Memory B cell (primary cell): ENCODE measurements around the gene NBEAL2.

ENCODE experiments used
- ATAC-seq: fragments of 150-1000 bp; cut with Tn5 transposase; 2 replicates; pipeline ENCODE4 v1.10.0; 2021; ENCODE audit warnings: low read depth, mild to moderate bottlenecking, moderate library complexity
- DNase-seq, 2 donors: peaks; one replicate each; pipeline ENCODE4 v3.0.0; 2022; ENCODE audit warnings: low spot score in 2 of 2
- H3K27ac Mint-ChIP-seq: one replicate; pipeline ENCODE4 v1.8.0; 2022; ENCODE audit warnings: mild to moderate bottlenecking, moderate library complexity, mixed read lengths
- H3K27me3 Mint-ChIP-seq: one replicate; pipeline ENCODE4 v1.8.0; 2022; ENCODE audit warnings: mixed read lengths
- H3K36me3 Mint-ChIP-seq: one replicate; pipeline ENCODE4 v1.8.0; 2022; ENCODE audit warnings: mild to moderate bottlenecking, mixed read lengths
- H3K4me1 Mint-ChIP-seq: one replicate; pipeline ENCODE4 v1.8.0; 2022; ENCODE audit warnings: mixed read lengths
- H3K4me3 Mint-ChIP-seq: one replicate; pipeline ENCODE4 v1.8.0; 2022; ENCODE audit warnings: mild to moderate bottlenecking, moderate library complexity, mixed read lengths
- H3K9me3 Mint-ChIP-seq: one replicate; pipeline ENCODE4 v1.8.0; 2022; ENCODE audit warnings: mixed read lengths

The NBEAL2 gene

DNA sequence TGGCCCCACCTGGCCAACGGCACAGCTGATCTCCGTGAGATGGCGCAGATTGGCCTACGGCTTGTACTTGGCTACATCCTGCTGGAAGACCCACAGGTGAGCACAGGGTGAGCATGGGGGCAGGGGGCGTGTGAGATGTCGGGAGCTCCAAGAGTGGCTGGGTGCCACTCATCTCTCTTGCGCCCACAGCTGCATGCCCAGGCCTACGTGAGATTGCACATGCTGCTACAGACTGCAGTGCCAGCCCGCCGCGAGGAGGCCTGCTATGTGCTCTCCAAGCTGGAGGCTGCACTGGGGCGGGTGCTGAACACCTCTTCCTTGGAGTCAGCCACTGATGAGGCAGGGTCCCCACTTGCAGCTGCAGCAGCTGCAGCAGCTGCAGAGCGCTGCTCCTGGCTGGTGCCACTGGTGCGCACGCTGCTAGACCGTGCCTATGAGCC lies 22.3 kb downstream of the NBEAL2 start:
- H3K27ac Mint-ChIP-seq = no peak overlapping the region
- peaks cover 12% of the 10 kb centered on the region for H3K36me3 Mint-ChIP-seq
- H3K4me1 Mint-ChIP-seq = peaks cover 13% of the 10 kb centered on the region
- no peak for DNase-seq
- no peak for ATAC-seq
- H3K4me3 Mint-ChIP-seq = no peak overlapping the region
- no peaks in the 10 kb centered on the region for H3K9me3 Mint-ChIP-seq
- H3K27me3 Mint-ChIP-seq = no peaks in the 10 kb centered on the region

DNA sequence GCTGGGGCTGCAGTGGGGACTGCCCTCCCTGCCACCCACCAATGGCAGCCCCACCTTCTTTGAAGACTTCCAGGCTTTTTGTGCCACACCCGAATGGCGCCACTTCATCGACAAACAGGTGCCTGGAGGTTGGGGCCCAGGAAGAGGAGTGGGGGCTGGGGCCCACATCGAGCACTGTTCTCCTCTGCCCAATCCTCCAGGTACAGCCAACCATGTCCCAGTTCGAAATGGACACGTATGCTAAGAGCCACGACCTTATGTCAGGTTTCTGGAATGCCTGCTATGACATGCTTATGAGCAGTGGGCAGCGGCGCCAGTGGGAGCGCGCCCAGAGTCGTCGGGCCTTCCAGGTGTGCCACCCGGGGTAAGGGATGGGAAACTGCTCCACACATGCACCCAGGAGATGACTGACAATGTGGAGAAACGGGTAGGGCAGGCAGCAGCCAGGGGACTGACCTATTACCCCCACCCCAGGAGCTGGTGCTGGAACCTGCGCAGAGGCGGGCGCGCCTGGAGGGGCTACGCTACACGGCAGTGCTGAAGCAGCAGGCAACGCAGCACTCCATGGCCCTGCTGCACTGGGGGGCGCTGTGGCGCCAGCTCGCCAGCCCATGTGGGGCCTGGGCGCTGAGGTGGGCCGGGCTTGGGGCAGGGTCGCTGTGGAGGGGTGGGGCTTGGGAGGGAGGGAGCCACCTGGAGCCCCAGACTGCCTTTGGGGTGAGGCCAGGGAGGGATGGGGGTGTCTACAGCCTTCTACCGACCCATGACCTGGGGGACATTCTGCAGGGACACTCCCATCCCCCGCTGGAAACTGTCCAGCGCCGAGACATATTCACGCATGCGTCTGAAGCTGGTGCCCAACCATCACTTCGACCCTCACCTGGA lies 22.9 kb downstream of the NBEAL2 start:
- Mint-ChIP-seq H3K4me3 (no peak overlapping the region), H3K27ac (no peak overlapping the region), H3K27me3 (no peaks in the 10 kb centered on the region), H3K9me3 (no peaks in the 10 kb centered on the region), H3K36me3 (peaks cover 12% of the 10 kb centered on the region), H3K4me1 (peaks cover 8% of the 10 kb centered on the region)
- DNase-seq (no peak), ATAC-seq (no peak)

DNA sequence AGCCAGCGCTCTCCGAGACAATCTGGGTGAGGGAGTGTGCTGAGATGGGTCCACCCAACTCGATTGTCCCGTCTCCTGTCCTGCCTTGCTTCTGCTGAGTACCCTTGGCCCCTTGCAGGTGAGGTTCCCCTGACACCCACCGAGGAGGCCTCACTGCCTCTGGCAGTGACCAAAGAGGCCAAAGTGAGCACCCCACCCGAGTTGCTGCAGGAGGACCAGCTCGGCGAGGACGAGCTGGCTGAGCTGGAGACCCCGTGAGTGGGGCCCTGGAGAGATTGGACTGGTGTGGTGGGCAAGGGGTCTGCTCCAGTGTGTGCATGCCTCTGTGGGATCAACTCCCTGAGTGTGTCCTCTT lies 23.6 kb downstream of the NBEAL2 start:
- Mint-ChIP-seq H3K4me1 (peaks cover 7% of the 10 kb centered on the region), H3K27ac (no peak overlapping the region), H3K4me3 (no peak overlapping the region), H3K36me3 (peaks cover 12% of the 10 kb centered on the region), H3K27me3 (no peaks in the 10 kb centered on the region), H3K9me3 (no peaks in the 10 kb centered on the region)
- DNase-seq (no peak), ATAC-seq (no peak)

GRCh38 chr3:47003461-47004368 lies 24.2 kb downstream of the NBEAL2 start:
- Mint-ChIP-seq H3K4me3 (no peak overlapping the region), H3K27ac (no peak overlapping the region), H3K4me1 (peaks cover 2% of the 10 kb centered on the region), H3K27me3 (no peaks in the 10 kb centered on the region), H3K9me3 (no peaks in the 10 kb centered on the region), H3K36me3 (peaks cover 12% of the 10 kb centered on the region)
- DNase-seq (no peak), ATAC-seq (no peak)

DNA sequence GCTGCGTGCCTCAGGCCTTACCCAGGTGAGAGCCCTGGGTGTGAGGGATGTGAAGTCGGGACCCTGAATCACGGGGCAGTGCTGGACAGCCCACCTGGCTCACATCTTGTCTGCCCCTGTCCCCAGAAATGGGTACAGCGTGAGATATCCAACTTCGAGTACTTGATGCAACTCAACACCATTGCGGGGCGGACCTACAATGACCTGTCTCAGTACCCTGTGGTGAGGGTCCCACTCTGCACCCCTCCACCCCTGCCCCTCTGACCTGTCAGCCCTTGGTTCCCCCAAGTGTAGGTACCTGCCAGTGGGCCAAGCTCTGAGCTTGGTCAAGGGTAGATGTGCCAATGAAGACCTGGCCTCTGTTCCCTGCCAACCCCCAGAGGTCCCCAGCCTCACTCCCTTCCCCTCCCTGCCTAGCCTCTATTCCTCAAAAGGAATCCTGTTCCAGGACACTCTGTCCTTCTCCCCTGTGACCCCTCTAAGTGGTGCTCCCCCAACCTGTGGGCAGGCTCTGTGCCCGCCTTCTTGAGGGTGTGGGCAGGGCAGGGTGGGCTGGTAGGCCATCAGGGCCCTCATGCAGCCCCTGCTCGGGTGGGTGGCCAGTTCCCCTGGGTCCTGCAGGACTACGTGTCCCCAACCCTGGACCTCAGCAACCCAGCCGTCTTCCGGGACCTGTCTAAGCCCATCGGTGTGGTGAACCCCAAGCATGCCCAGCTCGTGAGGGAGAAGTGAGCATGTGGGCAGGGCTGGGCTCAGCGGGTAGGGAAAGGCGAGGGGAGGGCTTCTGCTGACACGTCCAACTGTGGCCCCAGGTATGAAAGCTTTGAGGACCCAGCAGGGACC lies 25.1 kb downstream of the NBEAL2 start:
- Mint-ChIP-seq H3K27ac (no peak overlapping the region), H3K9me3 (no peaks in the 10 kb centered on the region)
- DNase-seq = no peak

GRCh38 chr3:47005212-47006144 lies 26.0 kb downstream of the NBEAL2 start:
- Mint-ChIP-seq H3K36me3 (peaks cover 12% of the 10 kb centered on the region), H3K27me3 (no peaks in the 10 kb centered on the region), H3K27ac (no peak overlapping the region), H3K9me3 (no peaks in the 10 kb centered on the region), H3K4me1 (peaks cover 6% of the 10 kb centered on the region), H3K4me3 (no peak overlapping the region)
- ATAC-seq (no peak), DNase-seq (no peak)

More for the DNA sequence above, 25.1 kb downstream of the NBEAL2 start:
- no peak overlapping the region for H3K4me3 Mint-ChIP-seq
- no peaks in the 10 kb centered on the region for H3K27me3 Mint-ChIP-seq
- ATAC-seq = no peak
- H3K36me3 Mint-ChIP-seq = peaks cover 12% of the 10 kb centered on the region
- peaks cover 2% of the 10 kb centered on the region for H3K4me1 Mint-ChIP-seq

DNA sequence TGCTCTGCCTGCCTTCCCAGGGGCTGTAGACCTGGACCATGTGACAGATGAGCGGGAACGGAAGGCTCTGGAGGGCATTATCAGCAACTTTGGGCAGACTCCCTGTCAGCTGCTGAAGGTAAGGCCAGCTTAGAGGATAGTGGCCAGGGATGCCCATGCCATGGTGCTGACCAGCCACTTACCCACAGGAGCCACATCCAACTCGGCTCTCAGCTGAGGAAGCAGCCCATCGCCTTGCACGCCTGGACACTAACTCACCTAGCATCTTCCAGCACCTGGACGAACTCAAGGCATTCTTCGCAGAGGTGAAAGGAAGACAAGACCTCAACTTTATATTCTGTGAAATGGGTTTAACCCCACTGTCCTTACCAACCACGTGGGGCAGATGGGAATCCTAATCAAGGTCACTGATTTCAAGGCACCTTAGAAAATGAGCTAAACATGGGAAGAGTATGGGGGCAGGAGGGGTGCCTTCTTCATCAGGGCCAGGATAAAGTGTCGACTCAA lies 26.7 kb downstream of the NBEAL2 start:
- Mint-ChIP-seq H3K9me3 (no peaks in the 10 kb centered on the region), H3K4me1 (peaks cover 6% of the 10 kb centered on the region), H3K4me3 (no peak overlapping the region), H3K27ac (no peak overlapping the region), H3K27me3 (no peaks in the 10 kb centered on the region), H3K36me3 (peaks cover 12% of the 10 kb centered on the region)
- ATAC-seq = no peak
- no peak for DNase-seq

GRCh38 chr3:47007001-47007400 lies 27.5 kb downstream of the NBEAL2 start:
- no peak for ATAC-seq
- Mint-ChIP-seq H3K4me1 (peaks cover 6% of the 10 kb centered on the region), H3K9me3 (no peaks in the 10 kb centered on the region), H3K27ac (no peak overlapping the region), H3K36me3 (peaks cover 12% of the 10 kb centered on the region), H3K27me3 (no peaks in the 10 kb centered on the region), H3K4me3 (no peak overlapping the region)
- no peak for DNase-seq

- DNase-seq (no peak), ATAC-seq (no peak)
- no peaks in the 10 kb centered on the region for H3K27me3 Mint-ChIP-seq
- H3K36me3 Mint-ChIP-seq = peaks cover 9% of the 10 kb centered on the region
- peaks cover 4% of the 10 kb centered on the region for H3K4me1 Mint-ChIP-seq
- H3K9me3 Mint-ChIP-seq = no peaks in the 10 kb centered on the region
- H3K4me3 Mint-ChIP-seq = no peak overlapping the region
- H3K27ac Mint-ChIP-seq = no peak overlapping the region
These were observed 28.2 kb downstream of the NBEAL2 start for GRCh38 chr3:47007482-47008233.

DNA sequence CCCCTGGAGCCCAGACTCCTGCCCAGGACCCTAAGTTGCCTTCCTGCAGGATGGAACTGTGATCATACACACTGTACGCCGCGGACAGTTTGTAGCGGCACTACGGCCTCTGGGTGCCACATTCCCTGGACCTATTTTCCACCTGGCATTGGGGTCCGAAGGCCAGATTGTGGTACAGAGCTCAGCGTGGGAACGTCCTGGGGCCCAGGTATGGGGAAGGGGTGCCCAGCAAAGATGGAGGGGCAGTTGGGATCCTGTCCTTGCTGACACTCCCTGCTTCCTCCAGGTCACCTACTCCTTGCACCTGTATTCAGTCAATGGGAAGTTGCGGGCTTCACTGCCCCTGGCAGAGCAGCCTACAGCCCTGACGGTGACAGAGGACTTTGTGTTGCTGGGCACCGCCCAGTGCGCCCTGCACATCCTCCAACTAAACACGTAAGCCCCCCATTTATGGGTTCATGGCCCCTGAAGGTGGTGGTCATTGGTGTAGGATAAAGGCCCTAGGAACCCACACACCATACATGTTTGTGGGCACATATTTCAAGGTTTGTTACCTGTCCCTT lies 28.8 kb downstream of the NBEAL2 start:
- DNase-seq = no peak
- Mint-ChIP-seq H3K4me1 (peaks cover 4% of the 10 kb centered on the region), H3K36me3 (peaks cover 9% of the 10 kb centered on the region), H3K27me3 (no peaks in the 10 kb centered on the region), H3K9me3 (no peaks in the 10 kb centered on the region), H3K27ac (no peak overlapping the region), H3K4me3 (peak overlapping the region; percentile 81)
- no peak for ATAC-seq

DNA sequence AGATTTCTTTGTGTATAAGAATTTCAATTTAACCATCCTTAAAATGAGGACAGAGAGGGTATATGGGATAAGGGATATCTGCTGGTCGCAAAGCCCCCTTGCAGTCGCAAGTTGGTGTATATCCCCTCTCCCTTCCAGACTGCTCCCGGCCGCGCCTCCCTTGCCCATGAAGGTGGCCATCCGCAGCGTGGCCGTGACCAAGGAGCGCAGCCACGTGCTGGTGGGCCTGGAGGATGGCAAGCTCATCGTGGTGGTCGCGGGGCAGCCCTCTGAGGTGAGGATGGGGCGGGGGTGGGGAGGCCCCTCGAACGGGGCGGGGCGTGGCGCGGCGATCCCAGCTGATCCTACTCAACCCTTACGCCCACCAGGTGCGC lies 29.4 kb downstream of the NBEAL2 start:
- H3K27me3 Mint-ChIP-seq = no peaks in the 10 kb centered on the region
- peak overlapping the region; percentile 81 for H3K4me3 Mint-ChIP-seq
- DNase-seq = no peak
- no peaks in the 10 kb centered on the region for H3K9me3 Mint-ChIP-seq
- no peak overlapping the region for H3K27ac Mint-ChIP-seq
- peaks cover 4% of the 10 kb centered on the region for H3K4me1 Mint-ChIP-seq
- peaks cover 6% of the 10 kb centered on the region for H3K36me3 Mint-ChIP-seq
- ATAC-seq = no peak
